ENCODE measurements around the gene PPP1R3F.
"Not testable (repeated sequence)": the region's sequence is repeated elsewhere in the genome, so short reads cannot be mapped to it uniquely, and the experiment has no call there.

PPP1R3F gene

DNA sequence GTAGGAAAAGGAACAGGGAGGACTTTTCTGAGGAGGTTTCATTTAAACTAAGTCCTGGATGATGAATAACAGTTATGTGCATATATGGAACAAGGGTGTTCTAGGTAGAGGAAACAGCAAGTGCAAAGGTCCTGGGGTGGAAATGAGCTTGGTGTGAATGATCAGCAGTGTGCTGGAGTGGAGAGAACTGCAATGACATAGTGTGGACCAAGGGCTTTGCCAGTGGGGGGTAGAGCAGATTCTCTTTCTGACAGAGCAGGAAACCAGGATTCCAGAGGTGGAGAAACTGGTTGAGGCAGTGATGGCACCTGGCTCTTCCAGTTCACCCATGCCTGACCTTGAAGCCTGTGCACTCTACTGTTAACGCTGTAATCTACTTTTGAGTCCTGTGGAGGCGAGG is 1.7 kb downstream of the PPP1R3F start:
- in situ Hi-C loops (cut with MboI; ENCODE audit: low sequenced_read_pairs), result no loop called here

GRCh38 chrX:49272421-49272820 is 2.8 kb downstream of the PPP1R3F start:
- in situ Hi-C loops (cut with MboI; ENCODE audit: low sequenced_read_pairs), result no loop called here

- in situ Hi-C loops (cut with MboI; ENCODE audit: low sequenced_read_pairs), result no loop called here
Measured at GRCh38 chrX:49273181-49273727, 3.7 kb downstream of the PPP1R3F start.

GRCh38 chrX:49276207-49276606 is 6.6 kb downstream of the PPP1R3F start:
- in situ Hi-C loops (cut with MboI; ENCODE audit: low sequenced_read_pairs), result no loop called here

DNA sequence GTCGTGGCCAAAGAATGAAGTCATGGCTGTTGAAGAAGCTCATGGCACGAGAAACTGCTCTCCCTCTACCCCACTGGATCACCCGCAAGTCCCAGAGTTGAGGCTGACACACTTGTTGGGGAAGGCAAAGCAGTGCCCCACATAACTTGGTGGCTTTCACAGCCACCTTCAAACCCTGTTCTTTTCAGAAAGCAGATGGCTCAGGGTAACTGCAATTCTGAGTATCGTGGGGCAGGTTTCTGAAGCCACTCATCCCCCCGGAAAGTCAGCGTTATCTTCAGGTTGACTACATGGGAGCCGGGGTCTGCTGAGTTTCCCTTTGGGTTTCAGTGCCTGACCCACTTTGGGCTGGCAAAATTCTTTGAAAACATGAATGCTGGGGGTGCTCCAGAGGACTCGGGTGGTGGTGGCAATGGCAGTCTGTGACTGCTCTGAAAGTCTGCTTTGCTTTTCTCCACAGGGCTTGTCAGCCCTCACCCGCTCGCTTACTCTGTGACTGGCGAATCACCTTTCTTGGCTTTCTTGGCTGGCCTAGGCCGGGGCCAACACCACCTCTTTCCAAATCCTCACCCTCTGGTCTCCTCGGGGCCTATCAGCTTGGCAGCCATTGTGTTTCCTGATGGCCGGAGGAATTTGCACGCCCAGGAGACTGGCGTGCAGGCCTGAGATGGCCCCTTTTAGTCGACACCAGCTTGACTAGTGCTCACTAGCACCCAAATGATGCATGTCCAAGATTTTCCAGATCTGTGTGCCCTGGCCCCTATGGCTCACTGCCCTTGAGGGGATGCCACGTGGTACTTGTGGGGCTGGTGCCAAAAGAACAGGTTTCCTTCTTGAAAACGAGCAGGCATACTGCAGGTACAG is 7.3 kb downstream of the PPP1R3F start:
- in situ Hi-C loops (cut with MboI; ENCODE audit: low sequenced_read_pairs), result no loop called here

DNA sequence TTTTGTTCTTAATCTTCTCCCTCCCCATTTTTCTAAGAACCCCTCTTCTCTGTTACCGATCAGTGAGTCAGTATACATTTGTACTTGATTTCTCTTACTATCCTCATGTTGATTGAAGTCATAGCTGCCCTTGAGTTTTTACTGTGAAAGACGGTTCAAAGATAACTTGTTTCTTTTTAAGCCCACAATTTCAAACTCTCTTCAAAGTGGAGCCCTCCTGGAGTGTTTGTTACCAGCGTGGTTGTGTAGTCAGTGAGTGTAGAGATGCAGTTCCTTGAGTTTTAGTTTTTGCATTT is 7.9 kb downstream of the PPP1R3F start:
- in situ Hi-C loops (cut with MboI; ENCODE audit: low sequenced_read_pairs), result no loop called here

- in situ Hi-C loops (cut with MboI; ENCODE audit: low sequenced_read_pairs), result no loop called here
Measured at GRCh38 chrX:49278081-49278480, 8.5 kb downstream of the PPP1R3F start.

GRCh38 chrX:49282647-49283011 is 13.0 kb downstream of the PPP1R3F start:
- in situ Hi-C loops (cut with MboI; ENCODE audit: low sequenced_read_pairs), result no loop called here

- in situ Hi-C loops (cut with MboI; ENCODE audit: low sequenced_read_pairs), result no loop called here
Measured at GRCh38 chrX:49284212-49284611, 14.6 kb downstream of the PPP1R3F start.

DNA sequence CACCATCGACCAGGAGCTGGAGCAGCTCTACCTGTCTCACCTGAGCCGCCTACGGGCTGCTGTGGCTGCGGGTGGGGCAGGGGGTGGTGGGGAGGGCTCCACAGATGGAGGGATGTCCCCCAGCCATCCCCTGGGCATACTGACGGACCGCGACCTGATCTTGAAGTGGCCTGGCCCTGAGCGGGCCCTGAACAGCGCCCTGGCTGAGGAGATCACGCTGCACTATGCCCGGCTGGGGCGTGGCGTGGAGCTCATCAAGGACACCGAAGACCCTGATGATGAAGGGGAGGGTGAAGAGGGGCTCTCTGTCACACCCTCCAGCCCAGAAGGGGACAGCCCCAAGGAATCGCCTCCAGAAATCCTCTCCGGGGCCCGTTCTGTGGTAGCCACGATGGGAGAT is 16.5 kb downstream of the PPP1R3F start:
- in situ Hi-C loops (cut with MboI; ENCODE audit: low sequenced_read_pairs), result no loop called here

GRCh38 chrX:49286581-49286980 is 17.0 kb downstream of the PPP1R3F start:
- in situ Hi-C loops (cut with MboI; ENCODE audit: low sequenced_read_pairs), result no loop called here

DNA sequence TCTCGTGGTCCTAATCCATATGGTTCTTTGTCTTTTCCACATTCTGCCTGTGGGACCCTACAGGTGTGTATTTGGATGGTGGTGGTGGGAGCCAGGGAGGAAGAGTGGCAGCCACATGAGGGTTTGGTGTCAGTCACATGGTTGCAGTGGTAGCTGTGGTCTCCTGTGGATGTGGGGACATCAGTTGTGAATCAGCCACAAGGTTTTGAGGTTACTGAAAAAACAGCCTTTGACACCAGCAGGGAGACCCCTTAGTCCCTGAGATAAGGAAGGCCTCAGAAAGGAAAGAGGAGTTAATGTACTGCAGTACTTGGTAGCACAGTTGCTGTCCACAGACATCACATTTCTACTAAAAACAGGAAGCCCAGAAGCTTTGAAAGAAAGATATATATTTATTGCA is 18.1 kb downstream of the PPP1R3F start:
- in situ Hi-C loops (cut with MboI; ENCODE audit: low sequenced_read_pairs), result no loop called here

- in situ Hi-C loops (cut with MboI; ENCODE audit: low sequenced_read_pairs), result no loop called here
Measured at GRCh38 chrX:49290215-49290614, 20.6 kb downstream of the PPP1R3F start.

DNA sequence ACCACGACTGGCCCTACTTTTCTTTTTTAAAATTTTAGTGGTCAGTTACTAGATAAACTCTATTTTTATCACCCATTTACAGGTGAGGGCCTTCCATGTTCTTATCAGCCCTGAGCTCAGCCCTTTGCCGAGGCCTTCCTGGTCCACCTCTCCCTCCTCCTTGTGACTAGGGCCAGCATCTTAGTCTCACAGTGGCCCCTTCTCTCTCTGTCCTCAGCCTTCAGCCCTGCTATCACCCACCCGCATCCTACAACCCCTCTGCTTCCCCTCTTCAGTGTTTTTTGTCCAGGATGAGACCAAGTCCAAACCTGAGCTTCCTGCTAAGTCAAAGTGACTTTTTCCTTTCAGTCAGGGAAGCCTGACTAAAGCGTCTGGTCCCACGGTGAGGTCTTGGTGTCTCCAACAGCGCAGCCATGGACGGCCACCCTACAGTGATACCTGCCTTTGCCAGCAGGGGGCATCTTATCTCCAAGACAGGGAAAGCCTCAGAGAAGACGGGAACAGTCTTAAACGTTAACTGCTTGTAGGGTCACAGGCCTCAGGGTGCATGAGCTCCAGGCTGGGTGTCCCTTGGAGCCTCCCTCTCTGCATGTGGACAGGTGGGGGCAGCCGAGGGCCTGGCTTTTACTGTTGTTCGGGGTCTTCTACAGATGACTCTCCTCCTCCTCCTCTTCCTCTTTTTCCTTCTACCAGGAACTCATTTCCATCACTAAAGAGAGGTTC is 22.2 kb downstream of the PPP1R3F start:
- in situ Hi-C loops (cut with MboI; ENCODE audit: low sequenced_read_pairs), result no loop called here

DNA sequence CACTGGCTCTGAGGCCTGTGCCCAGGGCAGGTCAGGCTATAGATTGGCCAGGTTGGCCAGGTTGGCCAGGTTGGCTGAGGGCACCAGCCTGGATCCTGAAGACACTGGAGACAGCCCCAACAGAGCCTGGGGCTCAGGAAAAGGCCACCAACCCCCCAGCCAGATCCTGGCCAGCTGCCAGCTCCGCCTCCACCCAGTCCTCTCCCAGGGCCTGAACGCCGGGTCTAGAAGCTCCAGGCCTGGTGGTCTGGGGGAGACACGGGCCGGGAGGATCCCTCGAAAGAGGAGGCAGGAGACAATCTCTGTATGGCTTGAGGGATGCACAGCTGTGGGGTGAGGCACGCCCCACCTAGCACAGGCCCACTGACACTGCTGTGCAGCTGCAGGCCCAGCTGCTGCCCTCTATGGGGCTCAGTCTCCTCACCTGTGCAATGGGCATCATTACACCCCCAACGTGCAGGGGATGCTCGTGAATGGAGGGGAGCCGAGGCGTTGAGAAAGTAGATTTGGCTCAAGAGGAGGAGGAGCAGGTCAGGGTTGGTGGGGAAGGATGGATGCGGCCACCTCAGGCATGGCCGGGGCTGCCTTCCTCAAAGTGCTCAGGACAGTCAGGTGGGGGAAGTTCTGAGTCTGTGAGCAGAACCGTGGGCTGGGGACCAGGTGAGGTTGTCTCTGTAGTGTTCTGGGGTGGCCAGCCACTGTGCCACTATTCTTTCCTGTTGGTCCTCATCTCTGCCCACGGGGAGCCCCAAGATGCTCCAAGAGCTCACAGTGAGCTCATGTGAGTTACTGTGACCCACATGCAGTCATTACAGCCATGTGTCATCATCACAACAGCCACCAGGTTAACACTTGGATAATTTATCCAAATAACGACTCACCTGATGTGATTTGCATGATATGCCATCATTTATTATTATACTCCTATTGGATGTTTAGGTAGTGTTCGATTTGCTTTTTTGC is 23.1 kb downstream of the PPP1R3F start:
- in situ Hi-C loops (cut with MboI; ENCODE audit: low sequenced_read_pairs), result no loop called here

DNA sequence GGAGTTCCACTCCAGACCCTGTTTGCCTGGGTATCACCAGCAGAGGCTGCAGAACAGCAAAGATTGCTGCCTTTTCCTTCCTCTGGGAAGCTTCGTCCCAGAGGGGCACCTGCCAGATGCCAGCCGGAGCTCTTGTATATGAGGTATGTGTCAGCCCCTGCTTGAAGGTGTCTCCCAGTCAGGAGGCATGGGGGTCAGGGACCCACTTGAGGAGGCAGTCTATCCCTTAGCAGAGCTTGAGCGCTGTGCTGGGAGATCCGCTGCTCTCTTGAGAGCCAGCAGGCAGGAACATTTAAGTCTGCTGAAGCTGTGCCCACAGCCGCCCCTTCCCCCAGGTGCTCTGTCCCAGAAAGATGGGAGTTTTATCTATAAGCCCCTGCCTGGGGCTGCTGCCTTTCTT is 29.7 kb downstream of the PPP1R3F start:
- in situ Hi-C loops (cut with MboI; ENCODE audit: low sequenced_read_pairs), result not testable (repeated sequence)

DNA sequence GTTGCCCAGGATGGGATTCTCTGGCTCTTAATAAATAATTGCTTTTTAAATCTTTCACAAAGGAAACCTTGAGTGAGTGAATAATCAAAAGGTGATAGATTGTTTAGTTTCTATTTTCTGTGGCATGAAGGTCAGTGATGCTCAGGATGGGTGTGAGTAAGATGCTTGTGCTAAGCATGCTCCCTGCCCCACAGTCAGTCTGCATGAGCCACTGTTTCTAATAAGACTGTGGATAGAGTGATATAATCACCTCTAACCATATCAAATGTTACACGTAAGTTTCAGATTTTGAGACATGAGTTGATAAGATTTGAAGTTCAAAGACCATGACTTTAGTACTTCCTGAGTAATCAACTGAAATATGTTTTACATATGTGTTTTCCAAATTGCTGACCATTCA is 31.1 kb downstream of the PPP1R3F start:
- in situ Hi-C loops (cut with MboI; ENCODE audit: low sequenced_read_pairs), result no loop called here

- in situ Hi-C loops (cut with MboI; ENCODE audit: low sequenced_read_pairs), result no loop called here
Measured at GRCh38 chrX:49303346-49303745, 33.8 kb downstream of the PPP1R3F start, which contains the start of gene GAGE10. Gene GAGE10 (plus strand): TSS chrX:49303646. CDS start chrX:49304860, 1,214 bp downstream.

- in situ Hi-C loops (cut with MboI; ENCODE audit: low sequenced_read_pairs), result not testable (repeated sequence)
Measured at GRCh38 chrX:49307775-49308174, 38.2 kb downstream of the PPP1R3F start.

GRCh38 chrX:49308604-49309269 is 39.1 kb downstream of the PPP1R3F start:
- in situ Hi-C loops (cut with MboI; ENCODE audit: low sequenced_read_pairs), result no loop called here
